ENCODE results near the gene FAM136A. TPM values are rescaled to one million over a fixed set of nuclear protein-coding genes. Genes with fewer than 3 reads are reported as not detected.
A peak's percentile ranks its signal among the peaks of the same experiment; 100 is the strongest.

Gene FAM136A
- total and polyA plus RNA-seq, 2 of the 13 experiments (the other 11 are each of a cell fraction or from before 2014, with no cell fraction given): 77.8 to 126 TPM

GRCh38 chr2:70300771-70301343 is 1.0 kb downstream of the FAM136A start (continued):
- no peak for TF ChIP-seq NFE2 (CRISPR knock-in tag; IDR thresholded peaks at IDR 0.05)
- TF ChIP-seq, protein P1, sequence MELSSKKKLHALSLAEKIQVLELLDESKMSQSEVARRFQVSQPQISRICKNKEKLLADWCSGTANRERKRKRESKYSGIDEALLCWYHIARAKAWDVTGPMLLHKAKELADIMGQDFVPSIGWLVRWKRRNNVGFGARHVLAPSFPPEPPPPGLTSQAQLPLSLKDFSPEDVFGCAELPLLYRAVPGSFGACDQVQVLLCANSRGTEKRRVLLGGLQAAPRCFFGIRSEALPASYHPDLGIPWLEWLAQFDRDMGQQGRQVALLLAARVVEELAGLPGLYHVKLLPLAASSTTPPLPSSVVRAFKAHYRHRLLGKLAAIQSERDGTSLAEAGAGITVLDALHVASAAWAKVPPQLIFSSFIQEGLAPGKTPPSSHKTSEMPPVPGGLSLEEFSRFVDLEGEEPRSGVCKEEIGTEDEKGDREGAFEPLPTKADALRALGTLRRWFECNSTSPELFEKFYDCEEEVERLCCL (CRISPR knock-in tag; IDR thresholded peaks at IDR 0.05; ENCODE audit: borderline replicate concordance): no peak
- TF ChIP-seq KDM3A (CRISPR knock-in tag; IDR thresholded peaks at IDR 0.05; ENCODE audit: low read depth): no peak
- TF ChIP-seq, protein P2, sequence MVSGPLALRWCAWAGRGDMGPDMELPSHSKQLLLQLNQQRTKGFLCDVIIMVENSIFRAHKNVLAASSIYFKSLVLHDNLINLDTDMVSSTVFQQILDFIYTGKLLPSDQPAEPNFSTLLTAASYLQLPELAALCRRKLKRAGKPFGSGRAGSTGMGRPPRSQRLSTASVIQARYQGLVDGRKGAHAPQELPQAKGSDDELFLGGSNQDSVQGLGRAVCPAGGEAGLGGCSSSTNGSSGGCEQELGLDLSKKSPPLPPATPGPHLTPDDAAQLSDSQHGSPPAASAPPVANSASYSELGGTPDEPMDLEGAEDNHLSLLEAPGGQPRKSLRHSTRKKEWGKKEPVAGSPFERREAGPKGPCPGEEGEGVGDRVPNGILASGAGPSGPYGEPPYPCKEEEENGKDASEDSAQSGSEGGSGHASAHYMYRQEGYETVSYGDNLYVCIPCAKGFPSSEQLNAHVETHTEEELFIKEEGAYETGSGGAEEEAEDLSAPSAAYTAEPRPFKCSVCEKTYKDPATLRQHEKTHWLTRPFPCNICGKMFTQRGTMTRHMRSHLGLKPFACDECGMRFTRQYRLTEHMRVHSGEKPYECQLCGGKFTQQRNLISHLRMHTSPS (CRISPR knock-in tag; IDR thresholded peaks at IDR 0.05; ENCODE audit: low read depth): no peak
- 0 out of 2 replicates have a peak, but pooled peaks have one; percentile 14 for TF ChIP-seq ZNF678 (CRISPR knock-in tag; IDR thresholded peaks at IDR 0.05)
- no peak for TF ChIP-seq ZNF496 (CRISPR knock-in tag; IDR thresholded peaks at IDR 0.05; ENCODE audit: insufficient replicate concordance)
- TF ChIP-seq, protein P3, sequence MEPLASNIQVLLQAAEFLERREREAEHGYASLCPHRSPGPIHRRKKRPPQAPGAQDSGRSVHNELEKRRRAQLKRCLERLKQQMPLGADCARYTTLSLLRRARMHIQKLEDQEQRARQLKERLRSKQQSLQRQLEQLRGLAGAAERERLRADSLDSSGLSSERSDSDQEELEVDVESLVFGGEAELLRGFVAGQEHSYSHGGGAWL (CRISPR knock-in tag; IDR thresholded peaks at IDR 0.05): no peak
- TF ChIP-seq YEATS4 (CRISPR knock-in tag; IDR thresholded peaks at IDR 0.05; ENCODE audit: borderline replicate concordance): no peak
- no peak for TF ChIP-seq KLF12 (CRISPR knock-in tag; IDR thresholded peaks at IDR 0.05; ENCODE audit: borderline replicate concordance)
- no peak for TF ChIP-seq HMG20B (CRISPR knock-in tag; conservative IDR thresholded peaks at IDR 0.05)
- no peak for TF ChIP-seq MAF1 (CRISPR knock-in tag; IDR thresholded peaks at IDR 0.05; ENCODE audit: borderline replicate concordance)
- TF ChIP-seq ZNF253 (CRISPR knock-in tag; IDR thresholded peaks at IDR 0.05; ENCODE audit: borderline replicate concordance): no peak
- TF ChIP-seq, protein P4, sequence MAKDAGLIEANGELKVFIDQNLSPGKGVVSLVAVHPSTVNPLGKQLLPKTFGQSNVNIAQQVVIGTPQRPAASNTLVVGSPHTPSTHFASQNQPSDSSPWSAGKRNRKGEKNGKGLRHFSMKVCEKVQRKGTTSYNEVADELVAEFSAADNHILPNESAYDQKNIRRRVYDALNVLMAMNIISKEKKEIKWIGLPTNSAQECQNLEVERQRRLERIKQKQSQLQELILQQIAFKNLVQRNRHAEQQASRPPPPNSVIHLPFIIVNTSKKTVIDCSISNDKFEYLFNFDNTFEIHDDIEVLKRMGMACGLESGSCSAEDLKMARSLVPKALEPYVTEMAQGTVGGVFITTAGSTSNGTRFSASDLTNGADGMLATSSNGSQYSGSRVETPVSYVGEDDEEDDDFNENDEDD (CRISPR knock-in tag; IDR thresholded peaks at IDR 0.05; ENCODE audit: borderline replicate concordance): no peak
- TF ChIP-seq PTBP1 (IDR thresholded peaks at IDR 0.05; ENCODE audit: low read depth, low read length, poor library complexity, severe bottlenecking): no peak
- TF ChIP-seq HOXA9 (CRISPR knock-in tag; IDR thresholded peaks at IDR 0.05; ENCODE audit: borderline replicate concordance): no peak
- TF ChIP-seq NR2F2 (IDR thresholded peaks at IDR 0.05; ENCODE audit: borderline replicate concordance, low read depth): no peak
- no peak for TF ChIP-seq NR3C1 (CRISPR knock-in tag; IDR thresholded peaks at IDR 0.05)
- TF ChIP-seq, protein P5, sequence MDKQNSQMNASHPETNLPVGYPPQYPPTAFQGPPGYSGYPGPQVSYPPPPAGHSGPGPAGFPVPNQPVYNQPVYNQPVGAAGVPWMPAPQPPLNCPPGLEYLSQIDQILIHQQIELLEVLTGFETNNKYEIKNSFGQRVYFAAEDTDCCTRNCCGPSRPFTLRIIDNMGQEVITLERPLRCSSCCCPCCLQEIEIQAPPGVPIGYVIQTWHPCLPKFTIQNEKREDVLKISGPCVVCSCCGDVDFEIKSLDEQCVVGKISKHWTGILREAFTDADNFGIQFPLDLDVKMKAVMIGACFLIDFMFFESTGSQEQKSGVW (CRISPR knock-in tag; IDR thresholded peaks at IDR 0.05; ENCODE audit: borderline replicate concordance): peak; percentile 7; the same call in 1 of the 2 replicates
- no peak for TF ChIP-seq ZNF713 (CRISPR knock-in tag; IDR thresholded peaks at IDR 0.05)
- TF ChIP-seq, protein P6, sequence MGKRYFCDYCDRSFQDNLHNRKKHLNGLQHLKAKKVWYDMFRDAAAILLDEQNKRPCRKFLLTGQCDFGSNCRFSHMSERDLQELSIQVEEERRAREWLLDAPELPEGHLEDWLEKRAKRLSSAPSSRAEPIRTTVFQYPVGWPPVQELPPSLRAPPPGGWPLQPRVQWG (CRISPR knock-in tag; IDR thresholded peaks at IDR 0.05; ENCODE audit: borderline replicate concordance, low read depth): no peak
- TF ChIP-seq CENPT (CRISPR knock-in tag; IDR thresholded peaks at IDR 0.05; ENCODE audit: low read depth): no peak; the same call in 1 of the 2 replicates

Data from HepG2 (cell line).